ENCODE data around the gene CTR9.

The CTR9 gene

DNA sequence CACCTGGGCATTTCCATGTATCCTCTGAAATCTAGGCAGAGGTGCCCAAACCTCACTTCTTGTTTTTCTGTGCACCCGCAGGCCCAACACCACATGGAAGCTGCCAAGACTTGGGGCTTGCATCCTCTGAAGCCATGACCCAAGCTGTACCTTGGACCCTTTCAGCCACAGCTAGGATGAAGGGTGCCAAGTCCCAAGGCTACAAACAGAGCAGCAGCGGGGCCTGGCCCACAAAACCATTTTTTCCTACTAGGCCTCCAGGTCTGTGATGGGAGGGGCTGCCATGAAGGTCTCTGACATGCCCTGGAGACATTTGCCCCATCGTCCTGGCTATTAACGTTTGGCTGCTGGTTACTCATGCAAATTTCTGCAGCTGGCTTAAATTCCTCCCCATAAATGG is 78.1 kb downstream of the CTR9 start:
- DNase-seq = no peak

All from fibroblast of skin of back (primary cell).